GM12878 (cell line): ENCODE results near the gene TNP2. TPM values are rescaled to one million over a fixed set of nuclear protein-coding genes. Genes with fewer than 3 reads are reported as not detected.

Source experiments
- ATAC-seq: fragments of 200-7000 bp; cut with Tn5 transposase; 3 replicates; pipeline ENCODE4 v1.9.1; 2020; ENCODE audit warnings: mild to moderate bottlenecking, moderate library complexity
- BruUV-seq: library from RNA; stranded (reverse); fragments of 400-500 nt; replicated peaks from 2 replicates; lab custom pipeline; 2021; lab: Mats Ljungman, UMichigan
- CTCF ChIA-PET: fragments of 300-600 bp; sonication (Branson Sonifier 250); formaldehyde crosslinking; extraction: SDS; loops from one replicate; lab custom pipeline; 2021; ENCODE audit warnings: inconsistent platforms; lab: Yijun Ruan, JAX
- POLR2A ChIA-PET: fragments of 350-600 bp; formaldehyde crosslinking; extraction: SDS; loops from one replicate; lab custom pipeline; 2021; ENCODE audit warnings: inconsistent platforms; lab: Charles Lee
- RAD21 ChIA-PET: fragments of 300-600 bp; sonication (Branson Sonifier 250); formaldehyde crosslinking; loops from one replicate; lab custom pipeline; 2023; ENCODE audit warnings: antibody characterized with exemption; ENCODE audit not compliant: unreplicated experiment; lab: Charles Lee
- SMC1A ChIA-PET: fragments of 300-600 bp; sonication (Branson Sonifier 250); formaldehyde crosslinking; loops from one replicate; lab custom pipeline; 2023; ENCODE audit not compliant: unreplicated experiment, uncharacterized antibody; lab: Charles Lee
- DNase-seq: peaks from one replicate; pipeline ENCODE4 v3.0.0-alpha.2; 2011; ENCODE audit warnings: low read depth, low spot score
- FAIRE-seq: peaks from 3 replicates; lab custom pipeline; 2011; peaks lifted over from hg19 to GRCh38; lab: Jason Lieb, UNC
- H2AFZ ChIP-seq: 2 replicates; pipeline ENCODE4 v1.6.0; 2011; ENCODE audit warnings: low read depth, low read length, control low read depth; ENCODE audit not compliant: control insufficient read depth
- H3K27ac ChIP-seq: 2 replicates; pipeline ENCODE4 v1.5.1; 2011; ENCODE audit warnings: control low read depth; ENCODE audit not compliant: control insufficient read depth, insufficient read depth
- H3K27me3 ChIP-seq, 2 experiments: replicated peaks in 1 of 2; 2 replicates each; pipeline versions ENCODE4 v1.6.0 to v1.6.1; 2011; ENCODE audit warnings: low read length in 1 of 2; ENCODE audit not compliant: control insufficient read depth in 2 of 2, insufficient read depth in 2 of 2
- H3K36me3 ChIP-seq, 2 experiments: 2 replicates each; pipeline ENCODE4 v1.5.1; 2011; ENCODE audit warnings: low read length in 1 of 2; ENCODE audit not compliant: control insufficient read depth in 2 of 2, insufficient read depth in 2 of 2
- H3K4me1 ChIP-seq: 2 replicates; pipeline ENCODE4 v1.6.1; 2011; ENCODE audit warnings: mild to moderate bottlenecking, low read length, moderate library complexity, mixed read lengths; ENCODE audit not compliant: control insufficient read depth, insufficient read depth
- H3K4me2 ChIP-seq: 2 replicates; pipeline ENCODE4 v1.6.0; 2011; ENCODE audit warnings: control low read depth; ENCODE audit not compliant: control insufficient read depth, insufficient read depth
- H3K4me3 ChIP-seq: fragments of 200-600 bp; sonication (generic); 2 replicates; pipeline ENCODE4 v1.5.1; 2016
- H3K79me2 ChIP-seq: 2 replicates; pipeline ENCODE4 v1.6.0; 2011; ENCODE audit warnings: low read length; ENCODE audit not compliant: control insufficient read depth, insufficient read depth
- H3K9ac ChIP-seq: 2 replicates; pipeline ENCODE4 v1.8.0; 2011; ENCODE audit warnings: low read length, control low read depth, mixed read lengths; ENCODE audit not compliant: control insufficient read depth, insufficient read depth
- H3K9me3 ChIP-seq: replicated peaks from 3 replicates; pipeline ENCODE4 v1.5.1; 2011; ENCODE audit warnings: mild to moderate bottlenecking, low read length; ENCODE audit not compliant: control insufficient read depth, insufficient read depth
- H4K20me1 ChIP-seq: 2 replicates; pipeline ENCODE4 v1.6.0; 2011; ENCODE audit not compliant: control insufficient read depth, insufficient read depth
- BACH1 ChIP-seq: fragments of 450-650 bp; IDR thresholded peaks from 2 replicates; pipeline ENCODE4 v1.6.1; 2017; ENCODE audit warnings: mild to moderate bottlenecking, borderline replicate concordance
- CREM ChIP-seq: IDR thresholded peaks from 2 replicates; pipeline ENCODE4 v1.6.1; 2014; ENCODE audit warnings: antibody characterized with exemption, low read depth
- EED ChIP-seq: sonication (generic); IDR thresholded peaks from 2 replicates; pipeline ENCODE4 v1.6.1; 2016; ENCODE audit warnings: antibody characterized with exemption, low read depth
- IKZF1 ChIP-seq: fragments of 450-650 bp; conservative IDR thresholded peaks from 2 replicates; pipeline ENCODE4 v1.6.1; 2017; ENCODE audit warnings: antibody characterized with exemption, mild to moderate bottlenecking
- MEF2A ChIP-seq: IDR thresholded peaks from 2 replicates; pipeline ENCODE4 v1.6.1; 2011; ENCODE audit warnings: low read depth, mild to moderate bottlenecking, low read length, moderate library complexity; ENCODE audit not compliant: insufficient read depth
- RB1 ChIP-seq: fragments of 450-650 bp; formaldehyde crosslinking; IDR thresholded peaks from 2 replicates; pipeline ENCODE4 v1.6.1; 2017; ENCODE audit warnings: mild to moderate bottlenecking, borderline replicate concordance
- ZNF24 ChIP-seq: fragments of 450-650 bp; IDR thresholded peaks from 2 replicates; pipeline ENCODE4 v1.6.1; 2017; ENCODE audit warnings: antibody characterized with exemption, mild to moderate bottlenecking
- ZSCAN29 ChIP-seq: fragments of 450-650 bp; IDR thresholded peaks from 2 replicates; pipeline ENCODE4 v1.6.1; 2017; ENCODE audit warnings: mild to moderate bottlenecking, moderate library complexity
- WGBS: methylation state at CpG from one replicate; pipeline ENCODE4 v1.1.6; 2016; ENCODE audit warnings: low lambda C conversion rate; ENCODE audit not compliant: insufficient replicate concordance, insufficient coverage; ENCODE audit errors: missing lambda C conversion rate; 5-methylcytosine and 5-hydroxymethylcytosine counted together
- in situ Hi-C: fragments of 300-500 bp; cut with MboI; formaldehyde crosslinking; loops from 9 replicates; pipeline ENCODE4 v1.14.3; 2018; ENCODE audit warnings: mixed read lengths
- intact Hi-C: fragments of 100-400 bp; cut with micrococcal nuclease; formaldehyde crosslinking; loops from one replicate; pipeline ENCODE4 v1.14.2; 2022; ENCODE audit not compliant: unreplicated experiment
- polyA plus RNA-seq, 11 experiments: library from polyadenylated mRNA; depleted of rRNA in 4 of 11; unstranded in 6 of 11; stranded (reverse) in 5 of 11; fragments of >200 nt; fragmentation: Nextera tagmentation in 4 of 11; fragmentation: Illumina TruSeq in 1 of 11; extraction: Ambion mirVana in 4 of 11; extraction: Trizol in 1 of 11; gene quantifications; 1 replicate in 1 of 11; 2 replicates in 10 of 11; pipeline versions ENCODE4 v1.2.1 to v1.2.3, GENCODE V29; 2011 to 2016; ENCODE audit warnings: inconsistent platforms in 2 of 11, missing spikeins in 2 of 11, low read depth in 1 of 11
- total RNA-seq, 4 experiments: library from RNA; depleted of rRNA in 3 of 4; stranded (reverse); fragments of >200 nt in 3 of 4; fragmentation: Illumina TruSeq in 1 of 4; extraction: Trizol in 1 of 4; gene quantifications; 2 replicates each; pipeline versions ENCODE4 v1.2.1 to v1.2.3, GENCODE V29; 2013 to 2021
- TF ChIP-seq, protein P1 (sequence below): fragments of 450-650 bp; formaldehyde crosslinking; IDR thresholded peaks from 2 replicates; pipeline ENCODE4 v1.4.0; 2020; ENCODE audit warnings: mild to moderate bottlenecking, moderate library complexity
- TF ChIP-seq, protein P2 (sequence below): IDR thresholded peaks from 2 replicates; pipeline ENCODE4 v1.6.1; 2012; ENCODE audit warnings: mild to moderate bottlenecking, low read depth, low read length

The TNP2 gene
- total and polyA plus RNA-seq, 10 of the 15 experiments (the other 5 are each of a cell fraction or from before 2014, with no cell fraction given) = not detected

DNA sequence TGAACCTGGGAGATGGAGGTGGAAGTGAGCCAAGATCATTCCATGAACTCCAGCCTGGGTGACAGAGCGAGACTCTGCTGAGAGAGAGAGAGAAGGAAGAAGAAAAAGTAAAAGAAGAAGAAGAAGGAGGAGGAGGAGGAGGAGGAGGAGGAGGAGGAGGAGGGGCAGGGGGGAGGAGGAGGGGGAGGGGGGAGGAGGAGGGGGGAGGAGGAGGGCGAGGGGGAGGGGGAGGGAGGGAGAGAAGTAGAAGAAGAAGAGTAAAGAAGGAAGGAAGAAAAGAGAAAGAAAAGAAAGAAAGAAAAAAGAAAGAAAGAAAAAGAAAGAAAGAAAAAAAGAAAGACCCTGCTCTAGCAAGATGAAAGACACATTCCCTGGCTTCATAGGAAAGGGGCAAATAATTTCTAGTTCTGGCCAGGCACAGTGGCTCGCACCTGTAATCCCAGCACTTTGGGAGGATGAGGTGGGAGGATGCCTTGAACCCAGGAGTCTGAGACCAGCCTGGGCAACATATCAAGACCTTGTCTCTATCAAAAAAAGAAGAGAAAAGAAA, 36.7 kb downstream of the TNP2 start (continued):
- TF ChIP-seq, protein P1, sequence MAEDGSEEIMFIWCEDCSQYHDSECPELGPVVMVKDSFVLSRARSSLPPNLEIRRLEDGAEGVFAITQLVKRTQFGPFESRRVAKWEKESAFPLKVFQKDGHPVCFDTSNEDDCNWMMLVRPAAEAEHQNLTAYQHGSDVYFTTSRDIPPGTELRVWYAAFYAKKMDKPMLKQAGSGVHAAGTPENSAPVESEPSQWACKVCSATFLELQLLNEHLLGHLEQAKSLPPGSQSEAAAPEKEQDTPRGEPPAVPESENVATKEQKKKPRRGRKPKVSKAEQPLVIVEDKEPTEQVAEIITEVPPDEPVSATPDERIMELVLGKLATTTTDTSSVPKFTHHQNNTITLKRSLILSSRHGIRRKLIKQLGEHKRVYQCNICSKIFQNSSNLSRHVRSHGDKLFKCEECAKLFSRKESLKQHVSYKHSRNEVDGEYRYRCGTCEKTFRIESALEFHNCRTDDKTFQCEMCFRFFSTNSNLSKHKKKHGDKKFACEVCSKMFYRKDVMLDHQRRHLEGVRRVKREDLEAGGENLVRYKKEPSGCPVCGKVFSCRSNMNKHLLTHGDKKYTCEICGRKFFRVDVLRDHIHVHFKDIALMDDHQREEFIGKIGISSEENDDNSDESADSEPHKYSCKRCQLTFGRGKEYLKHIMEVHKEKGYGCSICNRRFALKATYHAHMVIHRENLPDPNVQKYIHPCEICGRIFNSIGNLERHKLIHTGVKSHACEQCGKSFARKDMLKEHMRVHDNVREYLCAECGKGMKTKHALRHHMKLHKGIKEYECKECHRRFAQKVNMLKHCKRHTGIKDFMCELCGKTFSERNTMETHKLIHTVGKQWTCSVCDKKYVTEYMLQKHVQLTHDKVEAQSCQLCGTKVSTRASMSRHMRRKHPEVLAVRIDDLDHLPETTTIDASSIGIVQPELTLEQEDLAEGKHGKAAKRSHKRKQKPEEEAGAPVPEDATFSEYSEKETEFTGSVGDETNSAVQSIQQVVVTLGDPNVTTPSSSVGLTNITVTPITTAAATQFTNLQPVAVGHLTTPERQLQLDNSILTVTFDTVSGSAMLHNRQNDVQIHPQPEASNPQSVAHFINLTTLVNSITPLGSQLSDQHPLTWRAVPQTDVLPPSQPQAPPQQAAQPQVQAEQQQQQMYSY (CRISPR knock-in tag) = no peak
- no peak for TF ChIP-seq CREM

DNA sequence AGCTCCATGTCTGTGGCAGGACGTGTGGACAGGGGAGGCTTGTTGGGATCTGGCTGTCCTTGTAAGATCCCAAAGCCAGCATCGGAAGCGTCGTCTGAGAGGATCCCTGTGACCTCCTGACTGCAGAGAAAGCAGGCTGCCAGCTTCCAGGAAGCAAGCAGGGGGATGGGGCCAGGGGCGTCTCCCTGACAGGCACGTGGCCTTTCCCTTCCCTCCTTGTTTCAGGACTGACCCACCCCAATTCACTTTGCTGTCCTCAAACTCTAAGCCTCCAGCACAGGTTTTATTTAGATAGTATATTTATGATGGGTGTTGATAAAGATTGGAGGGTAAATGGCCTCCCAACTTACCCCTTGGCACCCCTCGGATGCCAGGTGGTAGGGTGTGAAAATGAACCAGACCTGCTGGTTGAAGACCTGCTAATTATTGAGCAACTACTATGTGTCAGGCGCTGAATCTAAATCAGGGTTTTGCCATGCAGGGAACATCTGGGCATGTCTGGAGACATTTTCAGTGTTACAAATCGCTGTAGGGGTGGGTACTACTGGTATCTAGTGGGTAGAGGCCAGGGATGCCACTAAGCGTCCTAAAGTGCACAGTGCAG, 37.7 kb downstream of the TNP2 start:
- ChIA-PET CTCF (interaction anchor here (0.7 to 0.8 kb wide), 2 partner anchors 17 to 22 kb away, joined by 3 read pairs; no protein-coding TSS in a partner anchor), RAD21 (interaction anchor here (2.9 kb wide), 1 partner anchor 24 kb away, joined by 13 read pairs; the partner anchor contains the start of gene SOCS1), SMC1A (interaction anchor here (0.7 to 2.0 kb wide), 4 partner anchors 26 to 180 kb away, joined by 3 to 7 read pairs (median 4); no protein-coding TSS in a partner anchor), POLR2A (interaction anchor here (0.6 to 1.5 kb wide), 5 partner anchors 19 to 274 kb away, joined by 3 to 7 read pairs (median 3); no protein-coding TSS in a partner anchor)
- Histone ChIP-seq H3K9ac (no peak overlapping the region), H2AFZ (no peak overlapping the region), H3K79me2 (no peaks in the 10 kb centered on the region), H3K4me3 (no peak overlapping the region), H4K20me1 (no peaks in the 10 kb centered on the region), H3K4me1 (peaks cover 26% of the 10 kb centered on the region), H3K36me3 (no peaks in the 10 kb centered on the region), H3K27ac (no peak overlapping the region; the same call in 1 of the 2 replicates), H3K9me3 (no peaks in the 10 kb centered on the region), H3K4me2 (0 out of 2 replicates have a peak overlapping the region, but pooled peaks have one; percentile 13)
- BruUV-seq = no TSS peak
- no peak for FAIRE-seq
- intact Hi-C loops = no loop called here
- ATAC-seq = no peak
- in situ Hi-C loops = no loop called here
- 0 out of 2 replicates have a peak, but pooled peaks have one; percentile 5 for TF ChIP-seq IKZF1
- TF ChIP-seq MEF2A = no peak
- no peak for TF ChIP-seq RB1
- no peak for TF ChIP-seq ZNF24
- TF ChIP-seq, protein P2, sequence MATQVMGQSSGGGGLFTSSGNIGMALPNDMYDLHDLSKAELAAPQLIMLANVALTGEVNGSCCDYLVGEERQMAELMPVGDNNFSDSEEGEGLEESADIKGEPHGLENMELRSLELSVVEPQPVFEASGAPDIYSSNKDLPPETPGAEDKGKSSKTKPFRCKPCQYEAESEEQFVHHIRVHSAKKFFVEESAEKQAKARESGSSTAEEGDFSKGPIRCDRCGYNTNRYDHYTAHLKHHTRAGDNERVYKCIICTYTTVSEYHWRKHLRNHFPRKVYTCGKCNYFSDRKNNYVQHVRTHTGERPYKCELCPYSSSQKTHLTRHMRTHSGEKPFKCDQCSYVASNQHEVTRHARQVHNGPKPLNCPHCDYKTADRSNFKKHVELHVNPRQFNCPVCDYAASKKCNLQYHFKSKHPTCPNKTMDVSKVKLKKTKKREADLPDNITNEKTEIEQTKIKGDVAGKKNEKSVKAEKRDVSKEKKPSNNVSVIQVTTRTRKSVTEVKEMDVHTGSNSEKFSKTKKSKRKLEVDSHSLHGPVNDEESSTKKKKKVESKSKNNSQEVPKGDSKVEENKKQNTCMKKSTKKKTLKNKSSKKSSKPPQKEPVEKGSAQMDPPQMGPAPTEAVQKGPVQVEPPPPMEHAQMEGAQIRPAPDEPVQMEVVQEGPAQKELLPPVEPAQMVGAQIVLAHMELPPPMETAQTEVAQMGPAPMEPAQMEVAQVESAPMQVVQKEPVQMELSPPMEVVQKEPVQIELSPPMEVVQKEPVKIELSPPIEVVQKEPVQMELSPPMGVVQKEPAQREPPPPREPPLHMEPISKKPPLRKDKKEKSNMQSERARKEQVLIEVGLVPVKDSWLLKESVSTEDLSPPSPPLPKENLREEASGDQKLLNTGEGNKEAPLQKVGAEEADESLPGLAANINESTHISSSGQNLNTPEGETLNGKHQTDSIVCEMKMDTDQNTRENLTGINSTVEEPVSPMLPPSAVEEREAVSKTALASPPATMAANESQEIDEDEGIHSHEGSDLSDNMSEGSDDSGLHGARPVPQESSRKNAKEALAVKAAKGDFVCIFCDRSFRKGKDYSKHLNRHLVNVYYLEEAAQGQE = no peak
- no peak for TF ChIP-seq BACH1
- 0 out of 2 replicates have a peak, but pooled peaks have one; percentile 13 for TF ChIP-seq EED
- no peak for TF ChIP-seq ZSCAN29
- TF ChIP-seq, all 136 proteins: peak for 2
- no peak for DNase-seq
- 83% methylated on average over 10 of the region's 10 CpGs for WGBS
- no peaks in the 10 kb centered on the region for H3K27me3 ChIP-seq
